Endothelial cell of umbilical vein (primary cell): ENCODE measurements around the gene KCNJ6. TPM values are rescaled to one million over a fixed set of nuclear protein-coding genes. Genes with fewer than 3 reads are reported as not detected.

ENCODE experiments used
- BruUV-seq: library from RNA; stranded (reverse); fragments of 400-500 nt; replicated peaks from 2 replicates; lab custom pipeline; 2021; lab: Mats Ljungman, UMichigan
- CTCF ChIA-PET: fragments of 300-600, 350-600 bp; sonication (Branson Sonifier 250); formaldehyde crosslinking; loops from one replicate; lab custom pipeline; 2021; ENCODE audit warnings: antibody characterized with exemption, inconsistent platforms; lab: Charles Lee
- POLR2A ChIA-PET: fragments of 300-600, 350-600 bp; sonication (Branson Sonifier 250); formaldehyde crosslinking; loops from one replicate; lab custom pipeline; 2021; ENCODE audit warnings: antibody characterized with exemption, inconsistent platforms; lab: Charles Lee
- DNase-seq: peaks from one replicate; pipeline ENCODE4 v3.0.0-alpha.2; 2011; ENCODE audit warnings: low read depth, low spot score
- FAIRE-seq: peaks from 2 replicates; lab custom pipeline; 2011; peaks lifted over from hg19 to GRCh38; lab: Jason Lieb, UNC
- H2AFZ ChIP-seq: 2 replicates; pipeline ENCODE4 v1.6.0; 2012; ENCODE audit warnings: low read depth, low read length, control low read depth, inconsistent platforms
- H3K27ac ChIP-seq: 2 replicates; pipeline ENCODE4 v1.5.1; 2011; ENCODE audit warnings: low read depth, mild to moderate bottlenecking, control low read depth, low read length, moderate library complexity; ENCODE audit not compliant: insufficient read depth
- H3K27me3 ChIP-seq, 2 experiments: 2 replicates each; pipeline versions ENCODE4 v1.6.0 to v1.6.1; 2011; ENCODE audit warnings: low read length in 2 of 2, mixed read lengths in 1 of 2; ENCODE audit not compliant: control insufficient read depth in 2 of 2, insufficient read depth in 2 of 2
- H3K36me3 ChIP-seq, 2 experiments: 2 replicates in 1 of 2; 3 replicates in 1 of 2; pipeline ENCODE4 v1.5.1; 2011; ENCODE audit warnings: low read length in 2 of 2, mild to moderate bottlenecking in 1 of 2, moderate library complexity in 1 of 2; ENCODE audit not compliant: control insufficient read depth in 2 of 2, insufficient read depth in 2 of 2; ENCODE audit errors: extremely low read depth in 1 of 2
- H3K4me1 ChIP-seq: 3 replicates; pipeline ENCODE4 v1.5.1; 2011; ENCODE audit warnings: mild to moderate bottlenecking, low read length; ENCODE audit not compliant: control insufficient read depth, insufficient read depth; ENCODE audit errors: extremely low read depth
- H3K4me2 ChIP-seq: 2 replicates; pipeline ENCODE4 v1.6.1; 2011; ENCODE audit warnings: low read length, control low read depth, mixed read lengths; ENCODE audit not compliant: insufficient read depth
- H3K4me3 ChIP-seq, 3 experiments: fragments of 200-600 bp in 1 of 3; sonication (generic), shearing (Covaris generic) in 1 of 3; replicated peaks in 1 of 3; 2 replicates each; pipeline ENCODE4 v1.5.1; 2011 to 2016; ENCODE audit warnings: control low read depth in 3 of 3, low read length in 3 of 3, mild to moderate bottlenecking in 2 of 3, inconsistent platforms in 1 of 3, low read depth in 1 of 3, moderate library complexity in 1 of 3; ENCODE audit not compliant: insufficient read depth in 1 of 3
- H3K79me2 ChIP-seq: 2 replicates; pipeline ENCODE4 v1.6.0; 2012; ENCODE audit warnings: low read length, inconsistent platforms; ENCODE audit not compliant: control insufficient read depth, insufficient read depth
- H3K9ac ChIP-seq: replicated peaks from 2 replicates; pipeline ENCODE3; 2011; ENCODE audit warnings: low read length, control low read depth; ENCODE audit not compliant: insufficient read depth; ENCODE audit errors: extremely low read depth
- H3K9me1 ChIP-seq: replicated peaks from 3 replicates; pipeline ENCODE4 v1.6.0; 2011; ENCODE audit warnings: mild to moderate bottlenecking, low read length; ENCODE audit not compliant: control insufficient read depth, insufficient read depth; ENCODE audit errors: extremely low read depth
- H3K9me3 ChIP-seq: replicated peaks from 2 replicates; pipeline ENCODE4 v1.5.1; 2012; ENCODE audit warnings: low read length, inconsistent platforms; ENCODE audit not compliant: control insufficient read depth, insufficient read depth
- H4K20me1 ChIP-seq: replicated peaks from 2 replicates; pipeline ENCODE3; 2011; ENCODE audit warnings: mild to moderate bottlenecking, low read length; ENCODE audit not compliant: control insufficient read depth, insufficient read depth; ENCODE audit errors: extremely low read depth
- CTCF ChIP-seq, 2 donors: IDR thresholded peaks; 1 replicate in 1 of 2; 2 replicates in 1 of 2; pipeline ENCODE4 v1.5.1; 2011; ENCODE audit warnings: low read length in 2 of 2, mild to moderate bottlenecking in 2 of 2, moderate library complexity in 2 of 2, control low read depth in 1 of 2, inconsistent platforms in 1 of 2, low read depth in 1 of 2; ENCODE audit not compliant: insufficient read depth in 1 of 2; ENCODE audit errors: extremely low read depth in 1 of 2
- EZH2 ChIP-seq: IDR thresholded peaks from 2 replicates; pipeline ENCODE4 v1.6.1; 2012; ENCODE audit warnings: borderline replicate concordance, low read depth, mild to moderate bottlenecking, moderate library complexity, low read length, inconsistent platforms; ENCODE audit not compliant: severe bottlenecking
- FOS ChIP-seq: IDR thresholded peaks from 2 replicates; pipeline ENCODE4 v1.6.1; 2011; ENCODE audit warnings: mild to moderate bottlenecking, low read length, moderate library complexity, borderline replicate concordance; ENCODE audit not compliant: insufficient read depth
- GATA2 ChIP-seq: IDR thresholded peaks from 2 replicates; pipeline ENCODE4 v1.7.0; 2011; ENCODE audit warnings: low read depth, mild to moderate bottlenecking, moderate library complexity, mixed read lengths, low read length; ENCODE audit not compliant: insufficient read length, insufficient read depth
- JUN ChIP-seq: IDR thresholded peaks from 2 replicates; pipeline ENCODE4 v1.6.1; 2011; ENCODE audit warnings: borderline replicate concordance, low read depth; ENCODE audit not compliant: insufficient read length, insufficient read depth
- MAX ChIP-seq: IDR thresholded peaks from 2 replicates; pipeline ENCODE4 v1.6.1; 2011; ENCODE audit not compliant: insufficient read depth, insufficient read length
- MYC ChIP-seq: IDR thresholded peaks from one replicate; pipeline ENCODE4 v1.6.1; 2011; ENCODE audit warnings: mild to moderate bottlenecking, low read depth, low read length
- dilution Hi-C: fragments of 300-500 bp; cut with MboI; formaldehyde crosslinking; loops from one replicate; pipeline ENCODE4 v1.15.0; 2019; ENCODE audit warnings: low sequenced_read_pairs; ENCODE audit not compliant: extremely low pct_ligation_motif_present
- intact Hi-C: fragments of 100-400 bp; cut with micrococcal nuclease; formaldehyde crosslinking; loops from one replicate; pipeline ENCODE4 v1.10.0; 2022
- polyA plus RNA-seq, 4 experiments: library from polyadenylated mRNA; depleted of rRNA in 3 of 4; stranded (reverse) in 3 of 4; unstranded in 1 of 4; fragments of >200 nt; gene quantifications; 2 replicates each; pipeline versions ENCODE4 v1.2.1 to v1.2.3, GENCODE V29; 2011 to 2012; ENCODE audit warnings: missing spikeins in 1 of 4
- total RNA-seq: library from RNA; stranded (reverse); gene quantifications from 2 replicates; pipeline ENCODE4 v1.2.3, GENCODE V29; 2021

The KCNJ6 gene
- total and polyA plus RNA-seq, 2 donors (not counting 3 experiments of a cell fraction or from before 2014, with no cell fraction given) = not detected

- H3K36me3 ChIP-seq = no peaks in the 10 kb centered on the region
- H3K4me2 ChIP-seq = no peak overlapping the region
- H3K27me3 ChIP-seq = peaks cover 0 to 8% of the 10 kb centered on the region in 2 experiments
- DNase-seq (no peak), FAIRE-seq (no peak)
- no peaks in the 10 kb centered on the region for H3K9me1 ChIP-seq
- H3K4me3 ChIP-seq = no peak overlapping the region
- no TSS peak for BruUV-seq
- H2AFZ ChIP-seq = no peak overlapping the region
- no peaks in the 10 kb centered on the region for H3K9me3 ChIP-seq
- dilution Hi-C loops (no loop called here), intact Hi-C loops (no loop called here)
- ChIA-PET POLR2A (interaction anchor here (0.5 to 1.3 kb wide), 2 partner anchors 10 to 324 kb away, joined by 4 to 5 read pairs; no protein-coding TSS in a partner anchor), CTCF (interaction anchor here (1.5 kb wide), 1 partner anchor 9 kb away, joined by 3 read pairs; no protein-coding TSS in a partner anchor)
- no peaks in the 10 kb centered on the region for H4K20me1 ChIP-seq
- no peaks in the 10 kb centered on the region for H3K4me1 ChIP-seq
- TF ChIP-seq EZH2 = no peak
- no peak for TF ChIP-seq FOS
- no peak for TF ChIP-seq GATA2
- no peak for TF ChIP-seq MYC
- TF ChIP-seq CTCF (IDR thresholded peaks at IDR 0.05; ENCODE audit: extremely low read depth in 1 of 2, insufficient read depth in 1 of 2, low read depth in 1 of 2, low read length in 2 of 2) = no peak
- TF ChIP-seq JUN = no peak
- TF ChIP-seq MAX = no peak
- no peaks in the 10 kb centered on the region for H3K79me2 ChIP-seq
- no peak overlapping the region for H3K9ac ChIP-seq
- H3K27ac ChIP-seq = no peak overlapping the region
These were observed 341.9 kb downstream of the KCNJ6 start for GRCh38 chr21:37574316-37574715.
